Left cardiac atrium (tissue), 4 donors: Measurements from ENCODE around the gene MAGI1. TPM values are rescaled to one million over a fixed set of nuclear protein-coding genes. Genes with fewer than 3 reads are reported as not detected.
A peak's percentile ranks its signal among the peaks of the same experiment; 100 is the strongest.

Source experiments
- ATAC-seq, 2 donors: fragments of 200-7000 bp; cut with Tn5 transposase; one replicate each; pipeline ENCODE4 v1.9.1; 2020; ENCODE audit warnings: mild to moderate bottlenecking in 2 of 2, moderate library complexity in 2 of 2
- DNase-seq: peaks from one replicate; pipeline ENCODE4 v3.0.0-alpha.2; 2020
- intact Hi-C, 2 donors: fragments of 100-400 bp; cut with DNase I; formaldehyde crosslinking; loops; one replicate each; pipeline versions ENCODE4 v1.14.1 to v1.15.1; 2022 to 2023
- total RNA-seq, 2 donors: library from RNA; stranded (reverse); fragmentation: NEBNext Ultra II Directional; extraction: Animal tissue kit (Norgen Biotek cat#: 25700); gene quantifications; one replicate each; pipeline ENCODE4 v1.2.1, GENCODE V29; 2021
- donor health status: DM: no; HTN: yes; CAD: no.
- donor health status: DM: no; HTN: yes; CAD: no; lungs with severe emphysema.
- donor health status: DM: yes; HTN: yes; CAD: no.
- donor health status: Dilated cardiomyopathy.

Gene MAGI1
- total RNA-seq, 2 donors from 2014 or later: 27.7 to 30.0 TPM

- DNase-seq (no peak), ATAC-seq (no peak)
- intact Hi-C loops: no loop called here
These were observed 50.1 kb downstream of the MAGI1 start for GRCh38 chr3:65988411-65989180.

GRCh38 chr3:65986285-65986684 lies 52.4 kb downstream of the MAGI1 start:
- intact Hi-C loops: no loop called here
- ATAC-seq: peak in 1 of 2 donors; percentile 33
- DNase-seq: no peak

GRCh38 chr3:65984975-65985374 lies 53.7 kb downstream of the MAGI1 start:
- ATAC-seq: no peak
- DNase-seq: no peak
- intact Hi-C loops: no loop called here

- DNase-seq (no peak), ATAC-seq (no peak)
- intact Hi-C loops: no loop called here
These were observed 55.6 kb downstream of the MAGI1 start for GRCh38 chr3:65983100-65983499.

GRCh38 chr3:65979731-65980130 lies 59.0 kb downstream of the MAGI1 start:
- DNase-seq (no peak), ATAC-seq (peak in 1 of 2 donors; percentile 58)
- intact Hi-C loops: no loop called here

- intact Hi-C loops: no loop called here
- DNase-seq (peak; percentile 49), ATAC-seq (peak; percentile 73 to 76)
These were observed 59.6 kb downstream of the MAGI1 start for GRCh38 chr3:65979162-65979561.

- intact Hi-C loops: no loop called here
- no peak for DNase-seq
- ATAC-seq: no peak
These were observed 60.6 kb downstream of the MAGI1 start for GRCh38 chr3:65978116-65978515.

GRCh38 chr3:65975032-65975431 lies 63.7 kb downstream of the MAGI1 start:
- DNase-seq (no peak), ATAC-seq (no peak)
- intact Hi-C loops: no loop called here

GRCh38 chr3:65974509-65974908 lies 64.2 kb downstream of the MAGI1 start:
- DNase-seq (no peak), ATAC-seq (no peak)
- intact Hi-C loops: no loop called here

- no peak for ATAC-seq
- intact Hi-C loops: no loop called here
- no peak for DNase-seq
These were observed 66.0 kb downstream of the MAGI1 start for GRCh38 chr3:65972765-65973164.

- intact Hi-C loops: no loop called here
- ATAC-seq (peak in 1 of 2 donors; percentile 35), DNase-seq (no peak)
These were observed 67.1 kb downstream of the MAGI1 start for GRCh38 chr3:65971293-65972252.

GRCh38 chr3:65968996-65969395 lies 69.7 kb downstream of the MAGI1 start:
- DNase-seq: no peak
- ATAC-seq: no peak
- intact Hi-C loops: loop anchor here in 1 of 2 donors (10.0 kb wide), 1 partner anchor 66 kb away; the partner anchor contains the start of gene MAGI1

GRCh38 chr3:65967451-65967850 lies 71.3 kb downstream of the MAGI1 start:
- intact Hi-C loops: loop anchor here in 1 of 2 donors (10.0 kb wide), 1 partner anchor 67 kb away; the partner anchor contains the start of gene MAGI1
- DNase-seq: no peak
- no peak for ATAC-seq

GRCh38 chr3:65964838-65965237 lies 73.9 kb downstream of the MAGI1 start:
- ATAC-seq (no peak), DNase-seq (no peak)
- intact Hi-C loops: loop anchor here in 1 of 2 donors (10.0 kb wide), 1 partner anchor 70 kb away; the partner anchor contains the start of gene MAGI1

GRCh38 chr3:65963787-65964677 lies 74.7 kb downstream of the MAGI1 start:
- intact Hi-C loops: loop anchor here in 1 of 2 donors (10.0 kb wide), 1 partner anchor 71 kb away; the partner anchor contains the start of gene MAGI1
- ATAC-seq (peak in 1 of 2 donors; percentile 82), DNase-seq (no peak)

- intact Hi-C loops: loop anchor here in 1 of 2 donors (10.0 kb wide), 1 partner anchor 73 kb away; the partner anchor contains the start of gene MAGI1
- no peak for DNase-seq
- no peak for ATAC-seq
These were observed 77.0 kb downstream of the MAGI1 start for GRCh38 chr3:65961733-65962132.

GRCh38 chr3:65961128-65961527 lies 77.6 kb downstream of the MAGI1 start:
- intact Hi-C loops: loop anchor here in 1 of 2 donors (10.0 kb wide), 1 partner anchor 74 kb away; the partner anchor contains the start of gene MAGI1
- DNase-seq: no peak
- ATAC-seq: no peak

GRCh38 chr3:65960087-65960486 lies 78.6 kb downstream of the MAGI1 start:
- DNase-seq (no peak), ATAC-seq (peak; percentile 33 to 46)
- intact Hi-C loops: loop anchor here in 1 of 2 donors (10.0 kb wide), 1 partner anchor 75 kb away; the partner anchor contains the start of gene MAGI1
